ENCODE measurements around the gene DLG2.

- no peak for TF ChIP-seq SIN3A (IDR thresholded peaks at IDR 0.05; ENCODE audit: borderline replicate concordance, insufficient read depth, low read length)
- TF ChIP-seq, protein P1, sequence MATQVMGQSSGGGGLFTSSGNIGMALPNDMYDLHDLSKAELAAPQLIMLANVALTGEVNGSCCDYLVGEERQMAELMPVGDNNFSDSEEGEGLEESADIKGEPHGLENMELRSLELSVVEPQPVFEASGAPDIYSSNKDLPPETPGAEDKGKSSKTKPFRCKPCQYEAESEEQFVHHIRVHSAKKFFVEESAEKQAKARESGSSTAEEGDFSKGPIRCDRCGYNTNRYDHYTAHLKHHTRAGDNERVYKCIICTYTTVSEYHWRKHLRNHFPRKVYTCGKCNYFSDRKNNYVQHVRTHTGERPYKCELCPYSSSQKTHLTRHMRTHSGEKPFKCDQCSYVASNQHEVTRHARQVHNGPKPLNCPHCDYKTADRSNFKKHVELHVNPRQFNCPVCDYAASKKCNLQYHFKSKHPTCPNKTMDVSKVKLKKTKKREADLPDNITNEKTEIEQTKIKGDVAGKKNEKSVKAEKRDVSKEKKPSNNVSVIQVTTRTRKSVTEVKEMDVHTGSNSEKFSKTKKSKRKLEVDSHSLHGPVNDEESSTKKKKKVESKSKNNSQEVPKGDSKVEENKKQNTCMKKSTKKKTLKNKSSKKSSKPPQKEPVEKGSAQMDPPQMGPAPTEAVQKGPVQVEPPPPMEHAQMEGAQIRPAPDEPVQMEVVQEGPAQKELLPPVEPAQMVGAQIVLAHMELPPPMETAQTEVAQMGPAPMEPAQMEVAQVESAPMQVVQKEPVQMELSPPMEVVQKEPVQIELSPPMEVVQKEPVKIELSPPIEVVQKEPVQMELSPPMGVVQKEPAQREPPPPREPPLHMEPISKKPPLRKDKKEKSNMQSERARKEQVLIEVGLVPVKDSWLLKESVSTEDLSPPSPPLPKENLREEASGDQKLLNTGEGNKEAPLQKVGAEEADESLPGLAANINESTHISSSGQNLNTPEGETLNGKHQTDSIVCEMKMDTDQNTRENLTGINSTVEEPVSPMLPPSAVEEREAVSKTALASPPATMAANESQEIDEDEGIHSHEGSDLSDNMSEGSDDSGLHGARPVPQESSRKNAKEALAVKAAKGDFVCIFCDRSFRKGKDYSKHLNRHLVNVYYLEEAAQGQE (IDR thresholded peaks at IDR 0.05; ENCODE audit: insufficient read depth in 1 of 2, low read depth in 2 of 2, low read length in 2 of 2) = no peak
- no peak for TF ChIP-seq FOXP2 (optimal IDR thresholded peaks at IDR 0.05; ENCODE audit: borderline replicate concordance, extremely low read depth, extremely low read length, insufficient read depth)
These were observed 732.5 kb downstream of the DLG2 start for GRCh38 chr11:84894666-84895065.
